ENCODE measurements around the gene AFF3.

DNA sequence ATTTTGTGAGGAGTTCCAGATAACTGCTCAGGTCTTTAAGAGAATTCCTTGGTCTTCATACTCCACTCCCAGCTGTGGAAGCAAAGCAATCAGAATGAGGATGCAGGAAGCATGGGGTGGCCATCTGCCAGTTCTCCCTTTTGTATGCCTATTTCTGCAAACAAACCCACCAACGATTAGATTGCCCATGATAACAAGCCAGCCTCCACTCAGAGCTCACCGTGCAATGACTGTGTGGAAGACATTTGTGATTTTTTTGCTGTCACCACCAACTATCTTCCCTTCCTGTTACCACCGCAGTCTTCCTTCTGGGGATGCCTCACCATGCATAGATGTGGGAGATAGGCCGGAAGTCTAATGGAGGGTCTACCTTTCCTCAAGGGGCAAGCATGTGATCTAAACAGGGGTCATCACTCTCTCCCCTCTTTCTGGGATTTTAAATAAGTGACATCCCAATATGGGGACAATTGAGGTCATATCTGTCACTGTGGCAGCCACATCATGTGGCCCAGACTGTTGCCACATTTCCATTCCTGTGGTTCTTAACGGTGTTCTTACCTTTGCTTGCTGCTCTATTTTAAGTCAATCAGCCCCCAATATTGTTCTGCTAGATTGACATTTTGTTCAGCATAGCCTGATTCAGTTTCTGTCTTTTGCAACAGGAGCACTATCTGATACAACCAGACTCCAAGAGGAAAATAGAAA is 4.4 kb downstream of the AFF3 start:
- no peak for TF ChIP-seq CTCF (IDR thresholded peaks at IDR 0.05; ENCODE audit: low read length)
- TF ChIP-seq EZH2 (optimal IDR thresholded peaks at IDR 0.05; ENCODE audit: low read depth, low read length) = no peak
